Keratinocyte (primary cell): ENCODE results near the gene WSB1. TPM values are rescaled to one million over a fixed set of nuclear protein-coding genes. Genes with fewer than 3 reads are reported as not detected.
A peak's percentile ranks its signal among the peaks of the same experiment; 100 is the strongest.

ENCODE experiments used
- DNase-seq: peaks from one replicate; pipeline ENCODE4 v3.0.0-alpha.2; 2011; ENCODE audit warnings: low read depth, missing footprints, low spot score
- FAIRE-seq: peaks from 2 replicates; lab custom pipeline; 2011; peaks lifted over from hg19 to GRCh38; lab: Jason Lieb, UNC
- H2AFZ ChIP-seq: 2 replicates; pipeline ENCODE4 v1.6.0; 2012; ENCODE audit warnings: low read length, control low read depth, inconsistent platforms; ENCODE audit not compliant: control insufficient read depth
- H3K27ac ChIP-seq: 2 replicates; pipeline ENCODE4 v1.5.1; 2011; ENCODE audit warnings: low read length; ENCODE audit not compliant: control insufficient read depth, insufficient read depth
- H3K27me3 ChIP-seq: 3 replicates; pipeline ENCODE4 v1.6.0; 2011; ENCODE audit warnings: low read length; ENCODE audit not compliant: control insufficient read depth, insufficient read depth; ENCODE audit errors: extremely low read depth
- H3K36me3 ChIP-seq, 2 experiments: 2 replicates in 1 of 2; 3 replicates in 1 of 2; pipeline ENCODE4 v1.5.1; 2011; ENCODE audit warnings: low read length in 2 of 2, mild to moderate bottlenecking in 1 of 2; ENCODE audit not compliant: control insufficient read depth in 2 of 2, insufficient read depth in 2 of 2; ENCODE audit errors: extremely low read depth in 1 of 2
- H3K4me1 ChIP-seq: 3 replicates; pipeline ENCODE4 v1.5.1; 2011; ENCODE audit warnings: low read length; ENCODE audit not compliant: control insufficient read depth, insufficient read depth; ENCODE audit errors: extremely low read depth
- H3K4me2 ChIP-seq: 3 replicates; pipeline ENCODE4 v1.6.0; 2011; ENCODE audit warnings: low read depth, low read length; ENCODE audit not compliant: control insufficient read depth, insufficient read depth; ENCODE audit errors: extremely low read depth
- H3K4me3 ChIP-seq, 3 experiments: fragments of 200-600 bp in 1 of 3; sonication (generic) in 1 of 3; 2 replicates in 2 of 3; 3 replicates in 1 of 3; pipeline ENCODE4 v1.5.1; 2011 to 2016; ENCODE audit warnings: low read length in 3 of 3, mild to moderate bottlenecking in 3 of 3, control low read depth in 2 of 3, inconsistent platforms in 1 of 3, low read depth in 1 of 3, mixed read lengths in 1 of 3, mixed run types in 1 of 3, moderate library complexity in 1 of 3; ENCODE audit not compliant: control insufficient read depth in 2 of 3, insufficient read depth in 2 of 3; ENCODE audit errors: extremely low read depth in 1 of 3
- H3K79me2 ChIP-seq: 2 replicates; pipeline ENCODE4 v1.6.0; 2012; ENCODE audit warnings: low read length; ENCODE audit not compliant: control insufficient read depth, insufficient read depth
- H3K9ac ChIP-seq: 3 replicates; pipeline ENCODE4 v1.6.0; 2011; ENCODE audit warnings: low read length; ENCODE audit not compliant: control insufficient read depth, insufficient read depth; ENCODE audit errors: extremely low read depth
- H3K9me1 ChIP-seq: 3 replicates; pipeline ENCODE4 v1.6.0; 2011; ENCODE audit warnings: low read length; ENCODE audit not compliant: control insufficient read depth, insufficient read depth; ENCODE audit errors: extremely low read depth
- H3K9me3 ChIP-seq: 2 replicates; pipeline ENCODE4 v1.5.1; 2012; ENCODE audit warnings: low read depth, low read length; ENCODE audit not compliant: control insufficient read depth
- H4K20me1 ChIP-seq: 3 replicates; pipeline ENCODE4 v1.6.0; 2011; ENCODE audit warnings: low read length; ENCODE audit not compliant: control insufficient read depth, insufficient read depth; ENCODE audit errors: extremely low read depth
- EZH2 ChIP-seq: IDR thresholded peaks from one replicate; pipeline ENCODE4 v1.6.1; 2012; ENCODE audit warnings: inconsistent platforms, mild to moderate bottlenecking, low read length, moderate library complexity
- dilution Hi-C: fragments of 300-500 bp; cut with MboI; formaldehyde crosslinking; loops from one replicate; pipeline ENCODE4 v1.7.0; 2020; ENCODE audit warnings: low sequenced_read_pairs; ENCODE audit not compliant: extremely low pct_ligation_motif_present
- polyA plus RNA-seq, 5 experiments: library from polyadenylated mRNA; depleted of rRNA in 3 of 5; stranded (reverse) in 3 of 5; stranded (forward) in 1 of 5; unstranded in 1 of 5; fragments of >200 nt; gene quantifications; 1 replicate in 1 of 5; 2 replicates in 3 of 5; 3 replicates in 1 of 5; pipeline versions ENCODE4 v1.2.1 to v1.2.3, GENCODE V29; 2011 to 2012; ENCODE audit warnings: missing spikeins in 2 of 5, low read depth in 1 of 5, low replicate concordance in 1 of 5
- TF ChIP-seq, protein P1 (sequence below), 3 experiments: IDR thresholded peaks in 1 of 3; conservative IDR thresholded peaks in 1 of 3; optimal IDR thresholded peaks in 1 of 3; 2 replicates in 2 of 3; 3 replicates in 1 of 3; pipeline versions ENCODE3 to v1.5.1; 2011; ENCODE audit warnings: low read length in 3 of 3, mild to moderate bottlenecking in 3 of 3, moderate library complexity in 2 of 3, control low read depth in 1 of 3, inconsistent platforms in 1 of 3; ENCODE audit not compliant: insufficient read depth in 2 of 3; ENCODE audit errors: extremely low read depth in 1 of 3

WSB1 gene
- polyA plus RNA-seq, 1 donor (not counting 4 experiments of a cell fraction or from before 2014, with no cell fraction given) = 135 TPM

DNA sequence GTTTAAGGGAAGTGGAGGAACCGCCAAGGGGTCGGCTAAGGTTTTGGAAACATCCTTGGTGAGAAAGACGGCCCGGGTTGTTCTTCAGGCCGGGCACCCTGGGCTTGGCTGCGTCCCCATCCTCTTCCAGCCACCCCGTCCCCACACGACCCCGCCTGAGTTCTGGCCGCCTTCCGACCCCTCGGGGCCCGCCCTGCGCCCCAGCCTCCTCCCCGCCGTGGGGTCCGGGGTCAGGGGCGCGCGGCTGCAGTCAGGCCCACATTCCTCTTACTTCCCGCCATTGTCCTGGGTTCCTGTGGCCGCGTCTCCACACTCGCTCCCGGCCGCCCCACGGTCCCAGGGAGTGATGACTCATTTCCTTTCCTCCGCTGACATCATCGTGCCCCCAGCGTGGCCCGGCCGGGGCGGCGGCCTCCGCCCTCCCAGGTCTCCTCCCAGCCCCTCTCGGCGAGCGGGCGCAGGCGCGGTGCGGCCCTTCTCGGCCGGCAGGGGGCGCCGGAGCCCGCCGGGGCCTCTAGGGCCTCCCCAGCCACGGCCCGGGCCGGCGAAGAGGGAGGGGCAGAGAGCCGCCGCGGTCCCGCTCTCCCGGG lies 59.6 kb downstream of the WSB1 start:
- TF ChIP-seq EZH2 = no peak
- TF ChIP-seq, protein P1, sequence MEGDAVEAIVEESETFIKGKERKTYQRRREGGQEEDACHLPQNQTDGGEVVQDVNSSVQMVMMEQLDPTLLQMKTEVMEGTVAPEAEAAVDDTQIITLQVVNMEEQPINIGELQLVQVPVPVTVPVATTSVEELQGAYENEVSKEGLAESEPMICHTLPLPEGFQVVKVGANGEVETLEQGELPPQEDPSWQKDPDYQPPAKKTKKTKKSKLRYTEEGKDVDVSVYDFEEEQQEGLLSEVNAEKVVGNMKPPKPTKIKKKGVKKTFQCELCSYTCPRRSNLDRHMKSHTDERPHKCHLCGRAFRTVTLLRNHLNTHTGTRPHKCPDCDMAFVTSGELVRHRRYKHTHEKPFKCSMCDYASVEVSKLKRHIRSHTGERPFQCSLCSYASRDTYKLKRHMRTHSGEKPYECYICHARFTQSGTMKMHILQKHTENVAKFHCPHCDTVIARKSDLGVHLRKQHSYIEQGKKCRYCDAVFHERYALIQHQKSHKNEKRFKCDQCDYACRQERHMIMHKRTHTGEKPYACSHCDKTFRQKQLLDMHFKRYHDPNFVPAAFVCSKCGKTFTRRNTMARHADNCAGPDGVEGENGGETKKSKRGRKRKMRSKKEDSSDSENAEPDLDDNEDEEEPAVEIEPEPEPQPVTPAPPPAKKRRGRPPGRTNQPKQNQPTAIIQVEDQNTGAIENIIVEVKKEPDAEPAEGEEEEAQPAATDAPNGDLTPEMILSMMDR (optimal IDR thresholded peaks at IDR 0.05 in 1 of 3, IDR thresholded peaks at IDR 0.05 in 1 of 3, conservative IDR thresholded peaks at IDR 0.05 in 1 of 3; ENCODE audit: extremely low read depth in 1 of 3, insufficient read depth in 2 of 3, low read length in 3 of 3) = peak in 2 of 3 experiments; percentile 59 to 73
- Histone ChIP-seq H3K79me2 (peaks cover 2% of the 10 kb centered on the region), H3K36me3 (no peaks in the 10 kb centered on the region), H2AFZ (peak overlapping the region; percentile 93), H3K9ac (peak overlapping the region; percentile 87), H3K4me1 (peaks cover 17% of the 10 kb centered on the region), H3K9me1 (no peaks in the 10 kb centered on the region), H3K4me2 (peak overlapping the region; percentile 89), H3K27ac (peak overlapping the region; percentile 84), H3K4me3 (peak overlapping the region; percentile 79 to 88 (median 82)), H3K9me3 (no peaks in the 10 kb centered on the region), H4K20me1 (no peaks in the 10 kb centered on the region), H3K27me3 (no peaks in the 10 kb centered on the region)
- dilution Hi-C loops = no loop called here
- FAIRE-seq (no peak), DNase-seq (peak; percentile 69)

- Histone ChIP-seq H4K20me1 (no peaks in the 10 kb centered on the region), H3K4me2 (peak overlapping the region; percentile 89), H2AFZ (peak overlapping the region; percentile 93), H3K9me1 (no peaks in the 10 kb centered on the region), H3K4me1 (peaks cover 17% of the 10 kb centered on the region), H3K9ac (peak overlapping the region; percentile 70), H3K27ac (peak overlapping the region; percentile 84), H3K9me3 (no peaks in the 10 kb centered on the region), H3K79me2 (peaks cover 2% of the 10 kb centered on the region), H3K36me3 (no peaks in the 10 kb centered on the region), H3K27me3 (no peaks in the 10 kb centered on the region), H3K4me3 (peak overlapping the region; percentile 79 to 88 (median 82))
- no peak for FAIRE-seq
- dilution Hi-C loops = no loop called here
- TF ChIP-seq, protein P1 (optimal IDR thresholded peaks at IDR 0.05 in 1 of 3, IDR thresholded peaks at IDR 0.05 in 1 of 3, conservative IDR thresholded peaks at IDR 0.05 in 1 of 3; ENCODE audit: extremely low read depth in 1 of 3, insufficient read depth in 2 of 3, low read length in 3 of 3) = no peak
- TF ChIP-seq EZH2 = no peak
- no peak for DNase-seq
Measured at GRCh38 chr17:27354051-27354490, 60.2 kb downstream of the WSB1 start.
